Stomach (tissue), 4 donors: Measurements from ENCODE around the gene C3.

ENCODE experiments used
- POLR2A ChIP-seq, 4 donors: fragments of 450-650 bp; IDR thresholded peaks; one replicate each; pipeline ENCODE4 v1.6.1; 2016; ENCODE audit warnings: antibody characterized with exemption in 4 of 4, control low read depth in 2 of 4, mild to moderate bottlenecking in 1 of 4, moderate library complexity in 1 of 4
- POLR2AphosphoS5 ChIP-seq, 3 donors: sonication (generic); formaldehyde crosslinking; IDR thresholded peaks; one replicate each; pipeline ENCODE4 v1.6.1; 2016; ENCODE audit warnings: antibody characterized with exemption in 3 of 3
- TF ChIP-seq, protein P1 (sequence below), 7 experiments: fragments of 450-650 bp in 4 of 7; fragments of 200-600 bp in 3 of 7; sonication (generic) in 3 of 7; IDR thresholded peaks; one replicate each; pipeline ENCODE4 v1.5.1; 2016 to 2019; ENCODE audit warnings: antibody characterized with exemption in 7 of 7, control low read depth in 2 of 7, mild to moderate bottlenecking in 1 of 7

GRCh38 chr19:6730941-6731670 lies 10.7 kb upstream of the C3 start:
- TF ChIP-seq POLR2A (IDR thresholded peaks at IDR 0.05): no peak
- TF ChIP-seq POLR2AphosphoS5 (IDR thresholded peaks at IDR 0.05): no peak
- TF ChIP-seq, protein P1, sequence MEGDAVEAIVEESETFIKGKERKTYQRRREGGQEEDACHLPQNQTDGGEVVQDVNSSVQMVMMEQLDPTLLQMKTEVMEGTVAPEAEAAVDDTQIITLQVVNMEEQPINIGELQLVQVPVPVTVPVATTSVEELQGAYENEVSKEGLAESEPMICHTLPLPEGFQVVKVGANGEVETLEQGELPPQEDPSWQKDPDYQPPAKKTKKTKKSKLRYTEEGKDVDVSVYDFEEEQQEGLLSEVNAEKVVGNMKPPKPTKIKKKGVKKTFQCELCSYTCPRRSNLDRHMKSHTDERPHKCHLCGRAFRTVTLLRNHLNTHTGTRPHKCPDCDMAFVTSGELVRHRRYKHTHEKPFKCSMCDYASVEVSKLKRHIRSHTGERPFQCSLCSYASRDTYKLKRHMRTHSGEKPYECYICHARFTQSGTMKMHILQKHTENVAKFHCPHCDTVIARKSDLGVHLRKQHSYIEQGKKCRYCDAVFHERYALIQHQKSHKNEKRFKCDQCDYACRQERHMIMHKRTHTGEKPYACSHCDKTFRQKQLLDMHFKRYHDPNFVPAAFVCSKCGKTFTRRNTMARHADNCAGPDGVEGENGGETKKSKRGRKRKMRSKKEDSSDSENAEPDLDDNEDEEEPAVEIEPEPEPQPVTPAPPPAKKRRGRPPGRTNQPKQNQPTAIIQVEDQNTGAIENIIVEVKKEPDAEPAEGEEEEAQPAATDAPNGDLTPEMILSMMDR (IDR thresholded peaks at IDR 0.05): no peak
